ENCODE data around the gene MGMT. TPM values are rescaled to one million over a fixed set of nuclear protein-coding genes. Genes with fewer than 3 reads are reported as not detected.

Gene MGMT
- total and polyA plus RNA-seq, 2 donors (not counting 3 experiments of a cell fraction or from before 2014, with no cell fraction given), result 15.0 to 15.2 TPM

- Histone ChIP-seq H3K36me3 (ENCODE audit: control insufficient read depth in 2 of 2, extremely low read depth in 1 of 2, insufficient read depth in 2 of 2, low read length in 2 of 2) (no peaks in the 10 kb centered on the region), H3K4me2 (ENCODE audit: insufficient read depth, low read length) (no peak overlapping the region), H3K27me3 (ENCODE audit: control insufficient read depth in 2 of 2, insufficient read depth in 2 of 2, low read length in 2 of 2) (no peaks in the 10 kb centered on the region), H2AFZ (ENCODE audit: low read depth, low read length) (no peak overlapping the region), H3K9me3 (replicated peaks; ENCODE audit: control insufficient read depth, insufficient read depth, low read length) (no peaks in the 10 kb centered on the region), H3K79me2 (ENCODE audit: control insufficient read depth, insufficient read depth, low read length) (no peaks in the 10 kb centered on the region), H4K20me1 (replicated peaks; ENCODE audit: control insufficient read depth, extremely low read depth, insufficient read depth, low read length) (no peaks in the 10 kb centered on the region), H3K4me3 (replicated peaks in 1 of 3; ENCODE audit: insufficient read depth in 1 of 3, low read depth in 1 of 3, low read length in 3 of 3) (no peak overlapping the region), H3K4me1 (ENCODE audit: control insufficient read depth, extremely low read depth, insufficient read depth, low read length) (no peaks in the 10 kb centered on the region), H3K27ac (ENCODE audit: insufficient read depth, low read depth, low read length) (no peak overlapping the region), H3K9me1 (replicated peaks; ENCODE audit: control insufficient read depth, extremely low read depth, insufficient read depth, low read length) (no peaks in the 10 kb centered on the region), H3K9ac (replicated peaks; ENCODE audit: extremely low read depth, insufficient read depth, low read length) (no peak overlapping the region)
- no peak for FAIRE-seq
- BruUV-seq (replicated peaks), result no TSS peak
- no peak for DNase-seq (ENCODE audit: low read depth, low spot score)
- intact Hi-C loops (cut with micrococcal nuclease), result no loop called here
- dilution Hi-C loops (cut with MboI; ENCODE audit: extremely low pct_ligation_motif_present, low sequenced_read_pairs), result no loop called here
- POLR2A ChIA-PET, result no interaction called here
- CTCF ChIA-PET, result no interaction called here
- no peak for TF ChIP-seq MYC (IDR thresholded peaks at IDR 0.05; ENCODE audit: low read depth, low read length)
Observed at GRCh38 chr10:129641351-129641750, 174.3 kb downstream of the MGMT start.

GRCh38 chr10:129641982-129642381 lies 174.9 kb downstream of the MGMT start:
- ChIA-PET POLR2A (no interaction called here), CTCF (no interaction called here)
- BruUV-seq (replicated peaks), result no TSS peak
- Histone ChIP-seq H4K20me1 (replicated peaks; ENCODE audit: control insufficient read depth, extremely low read depth, insufficient read depth, low read length) (no peaks in the 10 kb centered on the region), H3K27ac (ENCODE audit: insufficient read depth, low read depth, low read length) (no peak overlapping the region), H3K4me3 (replicated peaks in 1 of 3; ENCODE audit: insufficient read depth in 1 of 3, low read depth in 1 of 3, low read length in 3 of 3) (no peak overlapping the region), H3K4me2 (ENCODE audit: insufficient read depth, low read length) (no peak overlapping the region), H2AFZ (ENCODE audit: low read depth, low read length) (no peak overlapping the region), H3K36me3 (ENCODE audit: control insufficient read depth in 2 of 2, extremely low read depth in 1 of 2, insufficient read depth in 2 of 2, low read length in 2 of 2) (no peaks in the 10 kb centered on the region), H3K9ac (replicated peaks; ENCODE audit: extremely low read depth, insufficient read depth, low read length) (no peak overlapping the region), H3K9me3 (replicated peaks; ENCODE audit: control insufficient read depth, insufficient read depth, low read length) (no peaks in the 10 kb centered on the region), H3K4me1 (ENCODE audit: control insufficient read depth, extremely low read depth, insufficient read depth, low read length) (no peaks in the 10 kb centered on the region), H3K79me2 (ENCODE audit: control insufficient read depth, insufficient read depth, low read length) (no peaks in the 10 kb centered on the region), H3K9me1 (replicated peaks; ENCODE audit: control insufficient read depth, extremely low read depth, insufficient read depth, low read length) (no peaks in the 10 kb centered on the region), H3K27me3 (ENCODE audit: control insufficient read depth in 2 of 2, insufficient read depth in 2 of 2, low read length in 2 of 2) (no peaks in the 10 kb centered on the region)
- no peak for FAIRE-seq
- TF ChIP-seq EZH2 (IDR thresholded peaks at IDR 0.05; ENCODE audit: borderline replicate concordance, low read depth, low read length, severe bottlenecking) (no peak), FOS (IDR thresholded peaks at IDR 0.05; ENCODE audit: borderline replicate concordance, insufficient read depth, low read length) (no peak), POLR2A (IDR thresholded peaks at IDR 0.05; ENCODE audit: low read depth, low read length) (no peak), CTCF (IDR thresholded peaks at IDR 0.05; ENCODE audit: extremely low read depth in 1 of 2, insufficient read depth in 1 of 2, low read depth in 1 of 2, low read length in 2 of 2) (no peak), MYC (IDR thresholded peaks at IDR 0.05; ENCODE audit: low read depth, low read length) (no peak), GATA2 (IDR thresholded peaks at IDR 0.05; ENCODE audit: insufficient read depth, insufficient read length, low read depth, low read length) (no peak), JUN (IDR thresholded peaks at IDR 0.05; ENCODE audit: borderline replicate concordance, insufficient read depth, insufficient read length, low read depth) (no peak), MAX (IDR thresholded peaks at IDR 0.05; ENCODE audit: insufficient read depth, insufficient read length) (no peak), POLR2AphosphoS5 (IDR thresholded peaks at IDR 0.05; ENCODE audit: insufficient read depth, low read depth, low read length) (no peak)
- dilution Hi-C loops (cut with MboI; ENCODE audit: extremely low pct_ligation_motif_present, low sequenced_read_pairs), result no loop called here
- intact Hi-C loops (cut with micrococcal nuclease), result no loop called here
- DNase-seq (ENCODE audit: low read depth, low spot score), result no peak
